Colonic mucosa (tissue), 4 donors: ENCODE measurements around the gene CAMK1D. TPM values are rescaled to one million over a fixed set of nuclear protein-coding genes. Genes with fewer than 3 reads are reported as not detected.

Experiments used
- DNase-seq: peaks from one replicate; pipeline ENCODE4 v3.0.0-alpha.2; 2020
- H3K27ac ChIP-seq: fragments of 200-600 bp; one replicate; pipeline ENCODE4 v1.8.0; 2021
- H3K27me3 ChIP-seq: fragments of 200-600 bp; one replicate; pipeline ENCODE4 v1.8.0; 2021
- H3K36me3 ChIP-seq: fragments of 200-600 bp; one replicate; pipeline ENCODE4 v1.8.0; 2021
- H3K4me1 ChIP-seq: fragments of 200-600 bp; one replicate; pipeline ENCODE4 v1.8.0; 2021; ENCODE audit warnings: mild to moderate bottlenecking
- H3K4me3 ChIP-seq: fragments of 200-600 bp; one replicate; pipeline ENCODE4 v1.8.0; 2021
- H3K9ac ChIP-seq, 2 donors: one replicate each; pipeline ENCODE4 v1.7.0; 2013; ENCODE audit warnings: control low read depth in 2 of 2, low read depth in 2 of 2, low read length in 2 of 2
- H3K9me3 ChIP-seq: fragments of 200-600 bp; one replicate; pipeline ENCODE4 v1.8.0; 2021
- CTCF ChIP-seq: fragments of 200-600 bp; IDR thresholded peaks from one replicate; pipeline ENCODE4 v1.8.0; 2022; ENCODE audit warnings: antibody characterized with exemption, mild to moderate bottlenecking
- intact Hi-C: fragments of 100-400 bp; cut with DNase I; formaldehyde crosslinking; loops from one replicate; pipeline ENCODE4 v1.14.1; 2022
- total RNA-seq, 2 donors: library from RNA; stranded (reverse); fragmentation: NEBNext Ultra II Directional in 1 of 2; extraction: Animal tissue kit (Norgen Biotek cat#: 25700) in 1 of 2; gene quantifications; one replicate each; pipeline ENCODE4 v1.2.1, GENCODE V29; 2021
- donor health status: healthy.
- donor health status: DM: no; HTN: no; CAD: no.
- donor health status: DM: no; HTN: no; CAD: no.

Gene CAMK1D
- total RNA-seq, 2 donors from 2014 or later, result 21.3 to 29.7 TPM

GRCh38 chr10:12501841-12502525, 152.6 kb downstream of the CAMK1D start:
- peak; percentile 19 for DNase-seq
- no peak for TF ChIP-seq CTCF
- Histone ChIP-seq H3K27me3 (no peaks in the 10 kb centered on the region), H3K27ac (no peak overlapping the region), H3K9ac (no peak overlapping the region), H3K4me1 (peaks cover 17% of the 10 kb centered on the region), H3K4me3 (no peak overlapping the region), H3K9me3 (no peaks in the 10 kb centered on the region), H3K36me3 (no peaks in the 10 kb centered on the region)
- intact Hi-C loops, result no loop called here

- peak; percentile 16 for DNase-seq
- H3K9me3 ChIP-seq, result no peaks in the 10 kb centered on the region
- intact Hi-C loops, result no loop called here
- no peaks in the 10 kb centered on the region for H3K36me3 ChIP-seq
- no peak overlapping the region for H3K9ac ChIP-seq
- no peaks in the 10 kb centered on the region for H3K27me3 ChIP-seq
- no peak overlapping the region for H3K27ac ChIP-seq
- TF ChIP-seq CTCF, result no peak
- H3K4me3 ChIP-seq, result no peak overlapping the region
- H3K4me1 ChIP-seq, result peaks cover 17% of the 10 kb centered on the region
These were observed 153.4 kb downstream of the CAMK1D start for GRCh38 chr10:12502526-12503274.

- no peak for TF ChIP-seq CTCF
- Histone ChIP-seq H3K36me3 (no peaks in the 10 kb centered on the region), H3K27me3 (no peaks in the 10 kb centered on the region), H3K27ac (no peak overlapping the region), H3K9me3 (no peaks in the 10 kb centered on the region), H3K4me1 (peaks cover 17% of the 10 kb centered on the region), H3K4me3 (no peak overlapping the region), H3K9ac (no peak overlapping the region)
- peak; percentile 33 for DNase-seq
- intact Hi-C loops, result no loop called here
These were observed 154.0 kb downstream of the CAMK1D start for GRCh38 chr10:12503311-12503710.

DNA sequence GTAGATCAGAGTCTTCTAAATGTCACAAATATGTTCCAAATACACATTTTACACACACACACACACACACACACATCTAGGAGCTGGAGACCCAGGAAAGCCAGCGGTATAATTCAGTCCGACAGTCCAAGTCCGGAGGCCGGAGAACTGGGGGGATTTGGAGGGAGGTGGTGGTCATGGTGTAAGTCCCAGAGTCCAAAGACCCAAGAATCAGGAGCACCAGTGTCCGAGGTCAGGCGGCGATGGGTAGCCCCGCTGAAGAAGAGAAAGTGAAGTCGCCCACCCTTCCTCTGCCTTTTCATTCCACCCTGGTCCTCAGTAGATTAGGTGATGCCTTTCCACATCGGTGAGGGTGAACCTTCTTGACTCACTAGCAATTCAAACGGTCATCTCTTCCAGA, 154.8 kb downstream of the CAMK1D start:
- no peak for TF ChIP-seq CTCF
- H3K27me3 ChIP-seq, result no peaks in the 10 kb centered on the region
- peak; percentile 12 for DNase-seq
- H3K36me3 ChIP-seq, result no peaks in the 10 kb centered on the region
- H3K9me3 ChIP-seq, result no peaks in the 10 kb centered on the region
- peaks cover 17% of the 10 kb centered on the region for H3K4me1 ChIP-seq
- no peak overlapping the region for H3K9ac ChIP-seq
- H3K27ac ChIP-seq, result no peak overlapping the region
- H3K4me3 ChIP-seq, result no peak overlapping the region
- intact Hi-C loops, result no loop called here

- Histone ChIP-seq H3K27me3 (no peaks in the 10 kb centered on the region), H3K9ac (no peak overlapping the region), H3K4me1 (peaks cover 17% of the 10 kb centered on the region), H3K4me3 (no peak overlapping the region), H3K36me3 (no peaks in the 10 kb centered on the region), H3K27ac (no peak overlapping the region), H3K9me3 (no peaks in the 10 kb centered on the region)
- no peak for TF ChIP-seq CTCF
- peak; percentile 11 for DNase-seq
- intact Hi-C loops, result no loop called here
These were observed 155.3 kb downstream of the CAMK1D start for GRCh38 chr10:12504628-12505027.
